ENCODE measurements around the gene MACROD2. TPM values are rescaled to one million over a fixed set of nuclear protein-coding genes. Genes with fewer than 3 reads are reported as not detected.

The MACROD2 gene
- total RNA-seq, 1 donor from 2014 or later = 17.6 TPM

DNA sequence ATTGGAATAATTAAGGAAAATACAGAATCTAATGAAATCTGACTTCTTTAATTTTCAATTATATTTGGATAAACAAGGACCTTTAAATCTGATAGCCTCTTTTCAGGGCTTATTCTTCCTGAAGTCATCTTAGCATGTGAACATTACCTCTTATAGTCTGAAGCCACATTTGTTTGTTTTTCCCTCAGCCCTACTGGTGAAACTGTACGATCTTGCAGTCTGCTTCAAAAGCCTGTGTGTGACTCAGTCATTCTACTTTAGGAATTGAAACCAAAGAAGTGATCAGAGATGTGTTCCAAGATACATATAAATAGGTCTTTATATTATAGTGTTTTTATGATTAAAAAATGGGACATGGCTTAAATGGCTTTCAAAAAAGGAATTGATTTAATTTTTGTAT is 67.5 kb downstream of the MACROD2 start:
- no peak for DNase-seq

DNA sequence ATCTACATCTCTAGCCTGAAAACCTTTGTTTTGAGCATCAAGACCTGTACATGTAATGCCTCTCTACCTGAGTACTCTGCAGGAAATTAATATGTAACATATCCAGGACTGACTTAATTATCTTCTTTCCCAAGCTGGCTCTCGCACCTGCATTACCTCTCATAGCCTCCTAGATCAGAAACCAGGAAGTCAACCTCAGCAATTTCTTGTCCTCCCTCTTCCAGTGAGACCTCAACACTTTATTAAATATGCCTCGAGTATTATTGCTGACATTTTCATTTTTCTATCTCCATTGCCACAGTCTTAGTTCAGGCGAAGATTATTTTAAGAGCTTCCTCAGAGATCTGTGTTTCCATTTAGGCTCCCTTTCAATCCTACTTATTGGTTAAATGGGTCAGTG is 69.0 kb downstream of the MACROD2 start:
- DNase-seq = no peak

DNA sequence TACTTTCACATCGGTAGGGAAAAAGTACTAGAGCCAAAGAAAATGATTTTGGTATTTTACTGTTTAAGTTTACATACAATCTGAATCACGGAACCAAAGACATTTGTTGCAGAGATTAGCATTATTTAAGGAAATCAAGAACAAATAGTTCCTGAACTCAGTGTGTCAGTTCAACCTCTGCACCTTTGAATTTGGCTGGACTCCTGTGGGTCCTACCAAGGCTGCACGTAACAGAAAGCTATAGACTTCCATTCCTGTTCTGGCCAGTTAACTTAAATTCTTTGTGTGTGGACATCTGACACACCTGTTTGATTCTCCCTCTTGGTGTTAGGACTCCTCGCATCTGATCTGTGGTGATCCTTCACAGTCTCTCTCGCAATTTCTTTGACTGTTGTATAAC is 69.6 kb downstream of the MACROD2 start:
- no peak for DNase-seq

DNA sequence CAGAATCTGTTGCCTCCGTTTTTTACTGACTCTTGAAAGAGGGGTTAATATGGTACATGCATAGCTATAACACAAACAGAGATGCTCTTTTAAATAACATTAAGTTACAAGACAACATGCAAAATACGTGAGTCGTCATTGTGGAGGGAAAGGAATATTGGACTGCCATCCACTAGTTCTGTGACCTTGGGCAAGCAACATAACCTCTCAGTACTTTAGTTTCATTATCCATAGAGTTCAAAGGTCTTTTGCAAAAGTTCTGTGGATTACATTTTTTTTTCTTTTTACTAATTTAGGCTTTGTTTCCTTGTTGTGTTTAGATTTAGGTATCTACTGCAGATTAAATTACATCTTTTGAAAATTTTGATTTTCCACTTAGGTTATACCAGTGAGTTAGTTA is 70.5 kb downstream of the MACROD2 start:
- no peak for DNase-seq

DNA sequence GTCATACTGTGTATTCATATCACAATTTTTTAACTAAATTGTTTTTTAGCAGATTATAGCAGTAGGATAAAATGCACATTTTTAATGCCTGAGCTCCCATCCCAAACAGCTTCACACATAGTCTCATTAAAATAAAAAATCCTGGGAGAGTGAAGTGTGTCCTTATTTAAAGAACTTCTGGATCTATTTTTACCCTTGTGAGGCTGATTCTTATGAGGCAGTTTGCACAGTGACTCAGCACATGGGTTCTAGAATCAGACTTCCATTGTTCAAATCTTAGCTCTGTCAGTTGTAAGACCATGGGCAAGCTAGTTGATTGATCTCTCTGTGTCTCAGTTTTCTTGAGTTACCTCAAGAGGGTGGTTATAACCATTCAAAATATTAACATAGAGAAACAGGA is 72.3 kb downstream of the MACROD2 start:
- DNase-seq = no peak

DNA sequence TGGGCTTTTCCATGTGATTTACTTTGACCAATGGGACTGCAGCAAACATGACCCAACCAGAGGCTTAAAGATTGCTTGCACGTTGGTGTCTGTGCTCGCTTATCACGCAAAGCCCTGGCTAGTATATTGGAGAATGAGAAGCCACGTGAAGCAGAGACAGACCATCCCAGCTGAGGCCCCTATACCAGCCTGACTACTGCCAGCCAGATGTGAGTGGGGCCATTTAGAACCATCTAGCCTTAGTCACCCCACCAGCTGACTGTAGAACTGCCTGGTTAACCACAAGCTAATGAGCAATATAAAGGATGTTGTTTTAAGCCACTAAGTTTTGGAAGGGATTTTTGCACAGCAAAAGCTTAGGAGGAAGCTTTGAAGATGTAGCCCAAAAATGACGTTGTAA is 74.5 kb downstream of the MACROD2 start:
- no peak for DNase-seq

DNA sequence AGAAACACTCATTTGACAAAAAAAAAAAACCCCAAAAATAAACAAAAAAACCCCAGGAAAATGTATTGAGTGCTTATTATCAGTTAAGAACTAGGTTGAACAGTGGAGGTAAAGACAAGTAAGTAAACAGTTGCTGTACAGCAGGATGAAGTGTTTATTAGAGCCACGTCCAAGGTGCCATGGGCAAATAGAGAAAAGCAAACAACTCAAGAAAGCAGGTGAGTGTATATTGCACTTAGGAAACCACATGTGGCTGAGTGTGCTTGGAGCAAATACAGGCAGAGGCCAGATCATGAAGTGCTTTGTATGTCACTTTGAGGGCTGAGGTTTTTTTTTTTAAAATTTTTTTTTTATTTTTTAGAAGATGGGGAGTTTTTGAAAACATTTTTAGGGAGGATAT is 98.3 kb downstream of the MACROD2 start:
- no peak for DNase-seq

DNA sequence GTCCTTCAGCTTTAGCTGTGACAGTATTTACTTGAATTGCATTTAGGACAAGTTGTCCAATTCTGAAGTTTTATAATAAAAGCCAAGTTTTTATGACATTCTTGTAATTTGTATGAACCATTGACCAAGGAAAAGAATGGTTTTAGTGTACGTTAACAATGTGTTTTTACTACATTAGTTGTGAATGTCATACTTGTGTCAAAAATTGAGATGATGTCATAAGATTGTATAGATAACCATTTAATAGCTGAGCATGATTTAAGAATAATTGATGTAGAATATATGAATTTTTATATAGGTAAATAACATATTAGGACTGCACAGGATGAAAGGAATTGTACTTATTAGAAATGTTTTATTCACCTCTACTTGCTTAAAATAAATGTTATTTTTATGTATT is 102.9 kb downstream of the MACROD2 start:
- DNase-seq = no peak

DNA sequence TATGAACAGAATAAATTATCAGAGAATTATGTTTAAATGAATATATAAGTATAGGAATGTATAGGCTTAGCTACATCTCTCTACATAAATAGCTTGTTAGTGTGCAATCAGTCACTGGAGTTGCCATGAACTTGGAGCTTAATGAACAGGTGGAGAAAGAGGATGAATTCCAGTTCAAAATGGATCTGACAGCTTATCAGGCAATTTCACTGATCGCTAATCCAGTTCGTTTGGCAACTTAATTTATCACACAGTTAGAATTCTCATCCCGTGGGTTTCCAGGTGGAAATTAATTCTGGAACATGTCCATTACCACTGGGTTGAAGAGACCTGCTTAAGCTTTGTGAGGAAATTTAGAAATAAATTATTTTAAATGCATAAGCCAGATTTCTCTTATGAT is 118.1 kb downstream of the MACROD2 start:
- no peak for DNase-seq

DNA sequence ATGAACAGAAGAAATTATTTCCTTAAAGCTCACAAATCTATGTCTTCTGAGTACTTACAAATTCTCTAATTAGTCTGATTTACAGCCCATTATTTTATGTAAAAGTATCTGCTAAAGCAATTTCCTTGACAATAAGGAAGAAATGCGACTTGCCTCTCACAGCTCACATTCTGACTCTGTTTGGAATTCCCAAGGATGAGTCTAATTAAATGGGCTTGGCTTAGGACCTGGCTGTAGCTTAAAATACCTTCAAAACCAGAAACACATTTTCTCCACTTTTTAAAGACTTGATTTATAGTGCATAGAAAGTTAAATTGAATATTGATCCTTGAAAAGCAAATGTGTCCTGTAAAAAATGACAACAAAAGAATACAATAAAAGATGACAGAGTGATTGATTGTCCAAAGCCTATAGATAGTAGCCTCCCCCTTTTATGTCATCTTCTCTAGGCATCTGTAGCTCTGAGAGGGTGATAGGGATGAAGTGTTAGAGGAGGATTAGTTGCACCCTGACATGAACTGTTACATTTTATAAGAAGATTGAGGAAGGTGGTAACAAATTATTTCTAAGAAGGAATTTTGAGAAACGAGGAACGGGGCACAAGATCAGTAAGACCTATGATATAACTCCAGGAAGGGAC is 118.9 kb downstream of the MACROD2 start:
- no peak for DNase-seq

DNA sequence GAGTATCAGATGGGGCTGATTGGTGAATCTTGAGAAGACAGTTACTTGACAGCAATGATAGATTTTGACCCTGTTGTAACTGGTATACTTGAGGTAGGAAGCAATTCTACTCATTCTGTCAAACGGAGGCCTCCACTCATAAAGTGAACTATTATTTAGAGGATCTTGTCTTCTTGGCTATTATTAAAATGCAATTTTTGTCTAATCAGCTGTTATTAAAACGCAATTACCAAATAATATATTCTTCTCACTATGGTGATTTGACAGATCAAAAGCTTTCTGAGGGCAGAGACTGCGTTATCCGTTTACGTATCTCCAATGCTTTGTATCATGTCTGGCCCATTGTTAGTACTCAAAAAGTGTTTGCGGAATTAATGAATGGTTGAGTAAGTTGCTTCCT is 120.7 kb downstream of the MACROD2 start:
- DNase-seq = no peak

DNA sequence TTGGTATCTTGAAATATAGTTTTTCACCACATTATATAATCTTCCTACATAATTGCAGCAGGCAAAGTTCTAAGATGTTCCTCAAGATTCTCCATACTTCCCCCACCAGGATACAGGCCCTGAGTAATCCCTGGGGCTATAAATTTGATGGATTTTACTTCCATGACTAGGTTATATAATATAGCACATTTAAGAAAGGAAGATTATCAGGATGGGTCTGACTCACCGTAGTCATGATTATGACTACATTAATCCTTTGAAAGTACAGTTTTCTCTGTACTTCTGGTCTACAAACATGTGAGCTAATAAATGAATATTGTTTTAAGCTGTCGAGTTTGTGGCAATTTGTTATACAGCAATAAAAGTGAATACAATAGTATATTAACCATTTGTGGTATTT is 122.5 kb downstream of the MACROD2 start:
- DNase-seq = no peak

DNA sequence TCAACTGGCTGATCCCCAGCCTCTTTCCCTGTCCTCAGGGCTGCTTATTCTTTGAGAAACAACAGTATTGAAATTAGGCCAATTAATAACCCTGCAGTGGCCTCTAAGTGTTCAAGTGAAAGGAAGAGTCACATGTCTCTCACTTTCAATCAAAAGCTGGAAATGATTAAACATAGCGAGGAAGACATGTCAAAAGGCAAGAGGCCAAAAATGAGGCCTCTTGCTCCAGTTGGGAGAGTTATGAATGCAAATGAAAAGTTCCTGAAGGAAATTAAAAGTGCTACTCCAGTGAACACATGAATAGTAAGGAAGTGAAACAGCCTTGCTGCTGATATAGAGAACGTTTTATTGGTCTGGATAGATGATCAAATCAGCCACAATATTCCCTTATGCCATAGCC is 131.5 kb downstream of the MACROD2 start:
- peak; percentile 36 for DNase-seq

DNA sequence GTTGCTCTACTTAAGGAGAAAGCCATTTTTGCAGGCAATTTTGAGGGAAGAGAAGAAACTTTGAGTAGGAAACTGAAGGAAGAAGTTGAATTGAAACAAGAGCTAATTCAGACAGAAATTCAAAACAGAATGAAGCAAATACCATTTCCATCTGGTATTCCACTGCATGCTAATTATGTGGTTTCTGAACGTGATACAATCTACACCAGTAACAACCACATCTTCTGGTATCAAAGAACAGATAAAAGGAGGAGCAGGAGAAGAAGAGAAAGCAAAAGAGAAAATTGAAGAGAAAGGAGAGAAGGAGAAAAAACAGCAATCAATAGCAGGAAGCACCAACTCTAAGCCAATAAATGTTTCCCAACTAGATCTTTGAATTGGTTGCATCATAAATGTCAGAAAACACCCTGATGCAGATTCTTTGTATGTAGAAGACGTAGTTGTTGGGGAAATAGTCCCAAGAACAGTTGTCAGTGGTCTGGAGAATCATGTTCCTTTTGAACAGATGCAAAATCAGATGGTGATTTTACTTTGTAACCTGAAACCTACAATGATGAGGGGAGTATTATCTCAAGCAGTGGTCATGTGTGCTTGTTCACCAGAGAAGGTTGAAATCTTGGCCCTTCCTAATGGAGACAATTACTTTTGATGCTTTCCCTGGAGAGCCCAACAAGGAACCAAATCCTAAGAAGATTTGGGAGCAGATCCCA is 132.4 kb downstream of the MACROD2 start:
- no peak for DNase-seq

DNA sequence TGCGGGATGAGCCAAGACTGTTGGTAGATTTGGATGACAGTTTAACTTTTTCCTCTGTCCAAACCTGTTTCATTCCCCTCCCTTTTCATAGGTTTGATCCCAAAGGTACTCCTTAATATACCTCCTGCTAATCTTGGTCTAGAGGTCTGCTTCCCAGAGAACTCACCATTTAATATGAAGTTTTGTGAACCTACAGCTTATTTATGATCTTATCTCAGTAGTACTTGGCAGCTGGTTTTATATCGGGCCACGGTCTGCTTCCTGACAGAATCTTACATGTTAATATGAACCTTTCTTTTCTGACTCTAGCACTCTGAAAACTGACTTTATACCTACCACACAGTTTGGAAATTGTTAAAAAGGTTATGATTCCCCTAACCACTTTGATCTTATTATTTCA is 138.7 kb downstream of the MACROD2 start:
- DNase-seq = no peak

DNA sequence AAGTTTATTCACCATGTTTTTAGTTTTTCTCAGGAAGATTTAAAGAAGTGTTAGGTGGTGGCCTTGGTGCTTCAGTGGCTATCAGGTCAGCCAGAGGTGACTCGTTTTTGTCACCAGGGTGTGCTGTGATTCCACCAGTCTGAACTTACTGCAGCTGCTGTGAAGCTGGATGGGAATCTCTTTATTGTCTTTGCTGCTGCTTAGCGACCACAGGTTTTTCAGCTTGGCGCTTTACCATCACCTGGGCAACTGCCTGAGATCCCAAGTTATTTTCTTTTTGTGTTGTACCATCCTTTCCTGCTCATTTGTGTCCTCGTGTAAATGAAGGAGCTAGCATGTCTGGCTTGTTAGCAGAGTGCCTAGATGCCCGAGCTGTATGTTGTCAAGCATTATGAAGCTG is 146.9 kb downstream of the MACROD2 start:
- DNase-seq = peak; percentile 62

DNA sequence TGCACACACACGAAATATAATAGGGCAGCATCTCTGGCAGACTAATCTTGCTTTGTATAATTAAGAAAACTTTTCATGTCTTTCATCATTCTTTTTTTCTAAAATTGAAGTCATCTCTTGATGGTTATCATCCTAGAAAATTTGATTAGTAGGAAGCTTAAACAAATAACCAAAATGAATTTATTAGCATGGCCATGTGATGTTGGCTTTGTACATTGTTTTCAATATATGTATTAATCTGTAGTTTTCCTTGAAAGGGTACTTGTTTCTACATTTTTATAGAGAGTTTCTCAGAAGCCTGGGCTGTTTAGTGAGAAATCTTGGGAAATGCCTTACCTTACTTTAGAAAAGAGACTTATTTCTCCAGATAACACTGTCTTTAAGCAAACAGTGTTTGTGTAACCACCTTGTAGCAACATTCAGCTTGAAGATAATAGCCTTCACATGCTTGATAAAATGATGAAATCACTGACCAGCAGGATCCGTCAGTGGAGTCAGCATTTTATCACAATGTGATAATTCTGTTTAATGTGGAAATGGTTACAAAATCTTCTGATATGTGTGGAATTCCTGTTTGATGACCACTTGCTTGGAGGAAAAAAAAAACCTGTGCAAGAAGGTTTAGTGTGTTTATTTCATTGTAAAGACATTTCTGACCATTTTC is 147.8 kb downstream of the MACROD2 start:
- no peak for DNase-seq

DNA sequence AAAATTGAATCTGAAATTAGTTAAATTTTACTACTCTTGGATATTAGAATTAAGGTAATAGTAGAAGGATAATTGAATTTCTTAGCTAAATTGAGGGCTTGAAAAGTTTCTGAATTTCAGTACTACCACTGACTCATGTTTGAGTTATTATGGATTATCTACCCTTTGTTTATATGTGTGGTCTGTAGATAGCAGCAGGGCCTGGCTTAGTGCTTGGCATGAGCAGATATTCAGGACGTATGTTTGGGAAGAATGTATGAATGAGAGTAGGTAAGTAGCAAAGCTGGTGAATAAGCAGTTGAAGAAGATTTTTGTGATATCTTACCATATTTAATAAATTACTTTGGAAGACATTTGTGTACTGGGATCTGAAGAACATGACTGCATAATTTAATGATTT is 152.7 kb downstream of the MACROD2 start:
- DNase-seq = no peak

DNA sequence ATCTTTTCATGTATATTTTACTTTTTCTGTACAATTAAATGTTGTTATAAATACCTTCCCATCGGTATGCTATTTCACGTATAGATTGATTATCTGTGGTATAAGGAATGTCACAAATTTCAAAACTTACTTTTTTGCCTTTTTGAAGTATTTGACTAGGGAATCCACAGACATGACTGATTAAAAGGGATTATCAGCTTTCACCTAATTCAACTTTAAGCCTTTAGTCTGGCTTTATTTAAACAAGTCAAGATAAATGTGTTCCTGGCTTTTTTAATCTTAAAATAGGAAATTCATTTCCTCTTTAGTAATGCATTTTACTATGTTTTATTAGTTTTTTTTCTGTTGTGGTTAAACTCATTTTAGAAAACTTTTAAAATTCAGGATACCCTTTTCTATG is 160.0 kb downstream of the MACROD2 start:
- DNase-seq = no peak

DNA sequence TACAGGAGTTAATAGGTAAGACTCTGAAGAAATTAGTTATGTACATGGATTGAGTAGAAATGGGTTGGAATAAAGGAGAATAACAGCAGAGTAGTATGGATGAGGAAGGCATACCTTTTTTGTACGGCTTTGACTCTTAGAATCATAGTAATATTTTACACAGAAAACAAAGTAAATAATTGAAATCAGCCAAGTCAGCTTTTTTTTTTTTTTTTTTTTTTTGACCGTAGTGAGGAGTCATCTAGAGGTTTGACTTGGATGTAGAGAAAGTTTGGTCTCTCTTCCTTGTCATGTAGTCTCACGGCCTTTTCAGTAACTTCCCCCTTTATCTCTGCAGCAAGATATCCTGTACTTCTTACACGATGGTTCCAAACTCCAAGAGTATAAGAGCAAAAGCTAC is 183.2 kb downstream of the MACROD2 start:
- no peak for DNase-seq

DNA sequence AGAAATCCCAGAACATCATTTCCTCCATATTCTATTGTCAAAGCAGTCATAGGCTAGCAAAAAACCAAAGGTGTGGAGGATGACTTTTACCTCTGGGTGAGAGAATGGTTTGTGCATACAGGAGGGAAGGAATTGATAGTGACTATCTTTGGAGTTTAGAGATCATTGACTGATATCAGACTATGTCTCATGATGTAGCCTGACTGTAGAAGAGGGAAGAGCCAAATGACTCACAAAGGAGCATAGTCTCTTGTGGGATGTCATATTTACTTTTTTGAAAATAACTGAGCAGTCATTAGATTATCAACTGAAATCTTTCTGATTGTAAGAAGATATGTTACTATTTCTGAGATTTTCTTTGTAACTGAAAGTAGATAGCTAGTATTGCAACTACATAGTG is 183.6 kb downstream of the MACROD2 start:
- no peak for DNase-seq

DNA sequence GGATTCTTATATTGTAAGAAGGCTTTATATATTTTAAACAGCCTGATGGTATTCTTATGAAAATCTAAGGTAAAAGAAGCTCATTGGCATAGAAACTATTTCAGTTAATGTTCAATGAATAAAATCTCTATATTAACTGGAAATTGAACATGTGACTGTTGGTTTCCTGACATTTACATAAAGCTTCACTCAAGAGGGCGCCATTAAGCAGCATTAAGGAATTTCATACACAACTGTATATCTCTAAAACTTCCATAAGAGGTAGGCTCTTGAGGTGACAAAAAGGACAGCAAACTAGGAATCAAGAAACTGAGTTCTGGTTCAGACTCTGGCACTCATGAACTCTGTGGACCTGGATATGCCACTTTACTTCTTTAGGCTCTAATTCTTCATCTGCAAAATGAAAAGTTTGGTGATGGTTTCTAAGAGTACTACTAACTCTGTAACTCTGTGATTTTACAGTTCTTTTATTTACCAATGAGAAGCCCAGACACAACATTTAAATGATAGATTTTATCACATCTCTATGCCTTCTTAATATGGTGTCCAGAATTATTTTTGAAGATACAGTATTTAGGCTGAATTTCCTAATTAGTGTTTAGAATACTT is 194.6 kb downstream of the MACROD2 start:
- peak; percentile 33 for DNase-seq

DNA sequence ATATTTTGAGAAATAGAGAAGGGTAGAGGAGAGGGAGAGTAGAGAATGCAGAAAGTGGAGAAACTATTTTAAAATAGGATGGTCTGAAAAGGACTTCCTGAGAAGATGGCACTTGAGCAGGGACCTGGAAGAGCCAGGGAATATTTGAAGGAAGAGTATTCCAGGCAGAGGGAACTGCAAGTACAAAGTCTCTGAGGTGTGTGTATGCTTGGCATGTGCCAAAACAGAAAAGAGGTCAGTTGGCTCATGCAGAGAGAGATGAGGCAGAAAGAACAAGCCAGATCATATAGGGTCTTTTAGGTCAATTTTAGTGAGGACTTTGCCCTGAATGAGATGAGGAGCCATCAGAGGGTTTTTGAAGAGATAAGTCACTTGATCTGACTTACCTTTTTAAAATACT is 196.2 kb downstream of the MACROD2 start:
- no peak for DNase-seq

DNA sequence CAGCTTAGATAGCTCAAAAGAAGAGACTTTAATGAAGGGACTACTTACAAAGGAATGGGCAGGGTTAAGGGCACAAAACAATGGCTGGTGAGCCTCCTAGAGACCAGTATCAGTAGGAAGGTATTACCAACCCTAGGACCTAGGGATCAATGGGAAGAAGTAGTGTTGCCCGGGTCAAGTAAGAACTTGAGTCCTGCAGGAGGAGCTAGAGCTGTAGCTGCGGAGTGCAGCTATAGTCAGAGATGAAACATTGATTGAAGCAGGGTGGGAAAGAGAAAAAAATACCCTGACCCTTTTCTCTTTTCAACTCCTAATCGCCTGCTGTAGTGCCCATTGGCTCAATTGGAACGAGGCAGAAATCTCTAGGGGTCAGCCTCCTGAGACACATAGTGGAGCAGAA is 198.1 kb downstream of the MACROD2 start:
- DNase-seq = no peak
